AG09309 (cell line): ENCODE measurements around the gene MAD1L1.
"Not testable (repeated sequence)": the region's sequence is repeated elsewhere in the genome, so short reads cannot be mapped to it uniquely, and the experiment has no call there.

ENCODE experiments used
- DNase-seq: peaks from one replicate; pipeline ENCODE4 v3.0.0-alpha.2; 2010; ENCODE audit warnings: low read depth
- H3K4me3 ChIP-seq: 2 replicates; pipeline ENCODE4 v1.5.1; 2011; ENCODE audit warnings: mild to moderate bottlenecking, low read depth, low read length, moderate library complexity; ENCODE audit not compliant: control insufficient read depth
- CTCF ChIP-seq: IDR thresholded peaks from 2 replicates; pipeline ENCODE4 v1.5.1; 2011; ENCODE audit warnings: mild to moderate bottlenecking, low read depth, low read length, inconsistent platforms; ENCODE audit not compliant: insufficient read depth, control insufficient read depth; ENCODE audit errors: missing control alignments

MAD1L1 gene

GRCh38 chr7:1819259-1819841, 413.4 kb downstream of the MAD1L1 start:
- TF ChIP-seq CTCF: no peak
- H3K4me3 ChIP-seq: no peak overlapping the region
- no peak for DNase-seq

- no peak for TF ChIP-seq CTCF
- no peak for DNase-seq
- H3K4me3 ChIP-seq: no peak overlapping the region
Measured at GRCh38 chr7:1818575-1819258, 414.0 kb downstream of the MAD1L1 start.

GRCh38 chr7:1817061-1817712, 415.6 kb downstream of the MAD1L1 start:
- no peak for TF ChIP-seq CTCF
- no peak overlapping the region for H3K4me3 ChIP-seq
- DNase-seq: no peak

DNA sequence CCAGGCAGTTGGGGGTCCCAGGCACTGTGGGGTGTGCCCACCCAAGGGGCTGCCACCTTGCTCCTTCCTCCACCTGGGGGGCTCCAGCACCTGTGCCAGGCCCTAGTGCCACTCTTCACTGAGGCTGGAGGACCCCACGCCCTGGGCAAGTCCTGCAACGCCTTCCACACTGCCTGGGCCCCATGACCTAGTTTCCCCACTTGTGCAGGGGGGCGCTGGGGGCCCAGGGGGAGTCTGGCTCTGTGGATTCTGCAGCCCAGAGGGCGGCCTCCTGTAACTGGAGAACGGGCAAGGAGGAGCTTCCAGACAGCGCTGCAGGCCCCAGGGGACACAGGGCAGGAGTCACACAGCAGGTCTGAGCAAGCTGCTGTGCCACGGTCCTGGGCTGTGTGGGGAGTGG, 416.3 kb downstream of the MAD1L1 start:
- not testable (repeated sequence) for DNase-seq

DNA sequence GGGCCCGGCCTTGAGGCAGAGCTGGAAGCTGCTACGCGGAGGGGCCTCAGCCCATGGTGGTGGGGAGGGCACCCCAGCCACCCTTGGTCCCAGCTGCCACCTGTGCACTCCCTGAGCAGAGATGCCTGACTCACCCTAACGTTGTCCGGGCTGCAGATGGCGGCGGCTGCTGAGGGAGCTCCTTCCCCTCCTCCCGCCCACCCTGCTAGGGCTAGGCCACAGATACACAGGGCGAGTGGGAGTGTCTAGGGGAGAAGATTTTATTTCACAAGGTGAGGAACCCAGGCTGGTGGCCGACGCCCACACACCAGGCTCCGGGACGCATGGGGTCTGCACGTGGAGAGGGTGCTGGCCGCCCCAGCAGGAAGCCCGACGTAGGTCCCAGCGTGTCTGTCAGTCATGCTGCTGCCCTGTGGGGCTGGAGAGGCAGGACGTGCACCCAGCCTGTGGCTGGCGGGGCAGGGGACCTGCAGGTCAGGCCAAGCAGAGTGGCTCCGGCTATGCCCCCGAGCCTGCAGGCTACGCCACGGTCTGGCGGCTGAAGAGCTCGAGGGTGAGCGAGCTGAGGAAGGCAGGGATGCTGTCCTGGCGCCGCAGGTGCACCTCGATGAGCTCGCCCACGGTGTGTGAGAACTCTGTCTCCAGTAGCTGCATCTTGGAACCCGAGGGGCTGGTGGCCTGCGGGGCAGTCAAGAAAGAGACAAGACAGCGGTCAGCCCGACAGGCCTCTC, 417.0 kb downstream of the MAD1L1 start:
- not testable (repeated sequence) for DNase-seq, H3K4me3 ChIP-seq

More for the DNA sequence above, 416.3 kb downstream of the MAD1L1 start:
- H3K4me3 ChIP-seq: not testable (repeated sequence)

DNA sequence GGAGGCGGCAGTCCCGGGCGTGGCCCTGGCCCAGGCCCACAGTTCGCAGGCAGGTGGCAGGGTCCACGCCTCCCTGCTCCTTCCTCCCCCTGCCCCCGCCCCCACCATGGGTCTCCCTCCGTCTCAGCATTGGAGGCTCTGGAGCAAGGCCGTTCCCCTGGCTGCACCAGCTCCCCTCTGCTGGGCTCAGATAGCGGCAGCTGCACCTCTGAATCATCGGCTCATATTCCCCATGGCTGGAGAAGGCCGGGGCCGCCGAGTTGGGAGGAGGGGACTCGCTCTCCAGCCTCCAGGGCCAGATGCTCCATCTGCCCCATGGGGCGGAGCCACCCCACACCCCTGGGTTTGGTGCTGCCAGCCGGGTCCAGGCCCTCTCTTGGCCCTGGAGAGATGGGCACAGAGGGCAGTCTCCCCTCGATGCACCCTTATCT, 417.7 kb downstream of the MAD1L1 start:
- H3K4me3 ChIP-seq: no peak overlapping the region
- TF ChIP-seq CTCF: no peak
- DNase-seq: no peak

DNA sequence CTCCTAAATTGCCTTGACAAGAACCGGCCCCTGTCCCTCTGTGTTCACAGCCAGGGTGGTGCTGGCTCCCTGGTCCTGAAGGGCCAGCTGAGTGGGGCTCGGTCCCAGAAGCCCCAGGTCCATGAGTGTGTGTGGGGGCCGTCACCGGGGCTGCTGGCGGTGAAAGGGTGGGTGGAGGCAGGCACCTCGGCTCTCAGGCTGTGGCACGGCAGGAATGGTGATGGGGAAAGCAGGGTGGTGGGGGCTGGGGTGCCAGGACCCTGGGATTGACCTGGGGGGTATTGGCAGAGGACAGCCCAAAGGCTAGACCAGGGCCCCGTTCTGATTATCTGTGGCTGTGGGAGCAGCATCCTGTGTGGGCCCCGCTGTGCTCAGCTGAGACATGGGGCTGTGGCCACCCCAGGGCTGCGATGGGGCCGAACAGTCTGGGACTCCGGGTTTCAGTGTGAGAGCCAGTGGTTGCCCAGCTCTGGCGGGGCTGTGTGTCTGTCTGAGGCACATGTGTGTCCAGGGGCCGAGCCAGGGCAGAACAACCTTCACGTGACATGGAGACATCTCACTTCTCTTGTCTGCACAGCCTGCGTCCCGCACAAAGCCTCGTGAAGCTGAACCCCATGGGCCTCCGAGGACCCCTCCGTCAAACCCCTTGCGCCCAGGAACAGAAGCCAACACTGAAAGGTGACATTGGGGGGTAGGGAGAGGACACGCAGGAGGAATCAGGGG, 418.5 kb downstream of the MAD1L1 start:
- H3K4me3 ChIP-seq: no peak overlapping the region
- DNase-seq: no peak
- no peak for TF ChIP-seq CTCF
